IMR-90 (cell line): ENCODE measurements around the gene DDN.

ENCODE experiments used
- BHLHE40 ChIP-seq: fragments of 150-350 bp; IDR thresholded peaks from 2 replicates; pipeline ENCODE4 v1.6.1; 2016; ENCODE audit warnings: mild to moderate bottlenecking, low read depth, low read length
- CEBPB ChIP-seq: IDR thresholded peaks from 2 replicates; pipeline ENCODE4 v1.6.1; 2012; ENCODE audit warnings: low read depth, low read length, improper control_type of control experiment
- FOS ChIP-seq: fragments of 150-350 bp; IDR thresholded peaks from 2 replicates; pipeline ENCODE4 v1.6.1; 2016; ENCODE audit warnings: low read depth, low read length
- MAFK ChIP-seq: IDR thresholded peaks from 2 replicates; pipeline ENCODE4 v1.6.1; 2012; ENCODE audit warnings: low read depth, low read length, improper control_type of control experiment
- MAZ ChIP-seq: IDR thresholded peaks from 2 replicates; pipeline ENCODE4 v1.6.1; 2012; ENCODE audit warnings: low read depth, mild to moderate bottlenecking, low read length, improper control_type of control experiment, moderate library complexity, borderline replicate concordance
- MXI1 ChIP-seq: IDR thresholded peaks from 2 replicates; pipeline ENCODE4 v1.6.1; 2012; ENCODE audit warnings: low read depth, mild to moderate bottlenecking, low read length, moderate library complexity, borderline replicate concordance
- POLR2A ChIP-seq: IDR thresholded peaks from 2 replicates; pipeline ENCODE4 v1.6.1; 2012; ENCODE audit warnings: mild to moderate bottlenecking, low read depth, low read length
- RAD21 ChIP-seq: IDR thresholded peaks from 2 replicates; pipeline ENCODE4 v1.6.1; 2012; ENCODE audit warnings: low read length, improper control_type of control experiment
- RCOR1 ChIP-seq: IDR thresholded peaks from 2 replicates; pipeline ENCODE4 v1.6.1; 2012; ENCODE audit warnings: mild to moderate bottlenecking, low read length, improper control_type of control experiment; ENCODE audit not compliant: insufficient replicate concordance
- RFX5 ChIP-seq: IDR thresholded peaks from 2 replicates; pipeline ENCODE4 v1.8.0; 2012; ENCODE audit warnings: low read depth, mild to moderate bottlenecking, low read length, moderate library complexity
- SMC3 ChIP-seq: fragments of 150-350 bp; IDR thresholded peaks from 2 replicates; pipeline ENCODE4 v1.6.1; 2016; ENCODE audit warnings: low read depth, mild to moderate bottlenecking, antibody characterized with exemption, low read length, moderate library complexity
- TF ChIP-seq, protein P1 (sequence below): conservative IDR thresholded peaks from 2 replicates; pipeline ENCODE4 v1.5.1; 2012; ENCODE audit warnings: mild to moderate bottlenecking, low read depth, low read length, improper control_type of control experiment
- TF ChIP-seq, protein P2 (sequence below): fragments of 150-350 bp; IDR thresholded peaks from 2 replicates; pipeline ENCODE4 v1.6.1; 2017; ENCODE audit warnings: mild to moderate bottlenecking, antibody characterized with exemption, low read length, low read depth
- TF ChIP-seq, protein P3 (sequence below): fragments of 150-350 bp; IDR thresholded peaks from 2 replicates; pipeline ENCODE4 v1.6.1; 2016; ENCODE audit warnings: low read depth, mild to moderate bottlenecking, low read length, moderate library complexity, borderline replicate concordance

- TF ChIP-seq, protein P1, sequence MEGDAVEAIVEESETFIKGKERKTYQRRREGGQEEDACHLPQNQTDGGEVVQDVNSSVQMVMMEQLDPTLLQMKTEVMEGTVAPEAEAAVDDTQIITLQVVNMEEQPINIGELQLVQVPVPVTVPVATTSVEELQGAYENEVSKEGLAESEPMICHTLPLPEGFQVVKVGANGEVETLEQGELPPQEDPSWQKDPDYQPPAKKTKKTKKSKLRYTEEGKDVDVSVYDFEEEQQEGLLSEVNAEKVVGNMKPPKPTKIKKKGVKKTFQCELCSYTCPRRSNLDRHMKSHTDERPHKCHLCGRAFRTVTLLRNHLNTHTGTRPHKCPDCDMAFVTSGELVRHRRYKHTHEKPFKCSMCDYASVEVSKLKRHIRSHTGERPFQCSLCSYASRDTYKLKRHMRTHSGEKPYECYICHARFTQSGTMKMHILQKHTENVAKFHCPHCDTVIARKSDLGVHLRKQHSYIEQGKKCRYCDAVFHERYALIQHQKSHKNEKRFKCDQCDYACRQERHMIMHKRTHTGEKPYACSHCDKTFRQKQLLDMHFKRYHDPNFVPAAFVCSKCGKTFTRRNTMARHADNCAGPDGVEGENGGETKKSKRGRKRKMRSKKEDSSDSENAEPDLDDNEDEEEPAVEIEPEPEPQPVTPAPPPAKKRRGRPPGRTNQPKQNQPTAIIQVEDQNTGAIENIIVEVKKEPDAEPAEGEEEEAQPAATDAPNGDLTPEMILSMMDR = no peak
- TF ChIP-seq POLR2A (no peak), RAD21 (no peak), BHLHE40 (no peak), MAFK (no peak), MXI1 (no peak), CEBPB (no peak), MAZ (no peak), SMC3 (no peak), RFX5 (no peak), FOS (no peak), RCOR1 (no peak)
- TF ChIP-seq, protein P2, sequence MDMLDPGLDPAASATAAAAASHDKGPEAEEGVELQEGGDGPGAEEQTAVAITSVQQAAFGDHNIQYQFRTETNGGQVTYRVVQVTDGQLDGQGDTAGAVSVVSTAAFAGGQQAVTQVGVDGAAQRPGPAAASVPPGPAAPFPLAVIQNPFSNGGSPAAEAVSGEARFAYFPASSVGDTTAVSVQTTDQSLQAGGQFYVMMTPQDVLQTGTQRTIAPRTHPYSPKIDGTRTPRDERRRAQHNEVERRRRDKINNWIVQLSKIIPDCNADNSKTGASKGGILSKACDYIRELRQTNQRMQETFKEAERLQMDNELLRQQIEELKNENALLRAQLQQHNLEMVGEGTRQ = no peak
- TF ChIP-seq, protein P3, sequence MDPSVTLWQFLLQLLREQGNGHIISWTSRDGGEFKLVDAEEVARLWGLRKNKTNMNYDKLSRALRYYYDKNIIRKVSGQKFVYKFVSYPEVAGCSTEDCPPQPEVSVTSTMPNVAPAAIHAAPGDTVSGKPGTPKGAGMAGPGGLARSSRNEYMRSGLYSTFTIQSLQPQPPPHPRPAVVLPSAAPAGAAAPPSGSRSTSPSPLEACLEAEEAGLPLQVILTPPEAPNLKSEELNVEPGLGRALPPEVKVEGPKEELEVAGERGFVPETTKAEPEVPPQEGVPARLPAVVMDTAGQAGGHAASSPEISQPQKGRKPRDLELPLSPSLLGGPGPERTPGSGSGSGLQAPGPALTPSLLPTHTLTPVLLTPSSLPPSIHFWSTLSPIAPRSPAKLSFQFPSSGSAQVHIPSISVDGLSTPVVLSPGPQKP = no peak
Observed at GRCh38 chr12:49041036-49041880, 42.1 kb upstream of the DDN start.
